ENCODE data around the gene TNNI2. TPM values are rescaled to one million over a fixed set of nuclear protein-coding genes. Genes with fewer than 3 reads are reported as not detected.

Gene TNNI2
- total and polyA plus RNA-seq, 2 donors (not counting 3 experiments of a cell fraction or from before 2014, with no cell fraction given): not detected

DNA sequence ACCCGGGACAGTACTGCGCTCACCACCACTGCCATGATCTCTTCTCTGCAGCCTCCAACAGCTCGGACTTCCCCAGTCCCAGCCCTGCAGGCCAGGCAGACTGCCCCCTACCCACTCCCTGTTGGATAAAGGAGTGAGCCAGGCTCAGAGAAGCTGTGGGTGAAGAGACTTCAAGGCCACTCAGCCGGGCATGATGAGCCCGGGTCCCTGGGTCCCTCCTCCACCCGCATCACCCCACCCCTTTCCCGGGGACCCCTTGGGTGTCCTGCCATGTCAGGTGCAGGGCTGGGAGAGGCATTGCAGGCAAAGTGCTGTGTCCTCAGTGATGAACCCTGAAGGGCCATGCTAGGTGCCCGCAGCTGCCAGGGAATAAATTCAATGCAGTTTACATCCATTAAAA is 28.6 kb downstream of the TNNI2 start:
- dilution Hi-C loops (cut with MboI; ENCODE audit: extremely low pct_ligation_motif_present, low sequenced_read_pairs): no loop called here
- no peak for TF ChIP-seq GATA2 (IDR thresholded peaks at IDR 0.05; ENCODE audit: insufficient read depth, insufficient read length, low read depth, low read length)
- no peak for TF ChIP-seq MYC (IDR thresholded peaks at IDR 0.05; ENCODE audit: low read depth, low read length)
- TF ChIP-seq EZH2 (IDR thresholded peaks at IDR 0.05; ENCODE audit: borderline replicate concordance, low read depth, low read length, severe bottlenecking): no peak
- TF ChIP-seq CTCF (IDR thresholded peaks at IDR 0.05; ENCODE audit: extremely low read depth in 1 of 2, insufficient read depth in 1 of 2, low read depth in 1 of 2, low read length in 2 of 2): no peak
- no peak for TF ChIP-seq JUN (IDR thresholded peaks at IDR 0.05; ENCODE audit: borderline replicate concordance, insufficient read depth, insufficient read length, low read depth)
- no peak for TF ChIP-seq POLR2A (IDR thresholded peaks at IDR 0.05; ENCODE audit: low read depth, low read length)
- TF ChIP-seq, protein P1, sequence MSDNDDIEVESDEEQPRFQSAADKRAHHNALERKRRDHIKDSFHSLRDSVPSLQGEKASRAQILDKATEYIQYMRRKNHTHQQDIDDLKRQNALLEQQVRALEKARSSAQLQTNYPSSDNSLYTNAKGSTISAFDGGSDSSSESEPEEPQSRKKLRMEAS (IDR thresholded peaks at IDR 0.05; ENCODE audit: insufficient read depth, insufficient read length): no peak
- no peak for TF ChIP-seq FOS (IDR thresholded peaks at IDR 0.05; ENCODE audit: borderline replicate concordance, insufficient read depth, low read length)
- no peak for TF ChIP-seq POLR2AphosphoS5 (IDR thresholded peaks at IDR 0.05; ENCODE audit: insufficient read depth, low read depth, low read length)
- H4K20me1 ChIP-seq (replicated peaks; ENCODE audit: control insufficient read depth, extremely low read depth, insufficient read depth, low read length): no peaks in the 10 kb centered on the region
- DNase-seq (ENCODE audit: low read depth, low spot score) (no peak), FAIRE-seq (no peak)
- no peaks in the 10 kb centered on the region for H3K9me1 ChIP-seq (replicated peaks; ENCODE audit: control insufficient read depth, extremely low read depth, insufficient read depth, low read length)
- H3K4me3 ChIP-seq (replicated peaks in 1 of 3; ENCODE audit: insufficient read depth in 1 of 3, low read depth in 1 of 3, low read length in 3 of 3): no peak overlapping the region
- no peaks in the 10 kb centered on the region for H3K36me3 ChIP-seq (ENCODE audit: control insufficient read depth in 2 of 2, extremely low read depth in 1 of 2, insufficient read depth in 2 of 2, low read length in 2 of 2)
- intact Hi-C loops (cut with micrococcal nuclease): no loop called here
- H2AFZ ChIP-seq (ENCODE audit: low read depth, low read length): no peak overlapping the region
- no peak overlapping the region for H3K27ac ChIP-seq (ENCODE audit: insufficient read depth, low read depth, low read length)
- no peak overlapping the region for H3K4me2 ChIP-seq (ENCODE audit: insufficient read depth, low read length)
- H3K4me1 ChIP-seq (ENCODE audit: control insufficient read depth, extremely low read depth, insufficient read depth, low read length): peaks cover 12% of the 10 kb centered on the region
- H3K27me3 ChIP-seq (ENCODE audit: control insufficient read depth in 2 of 2, insufficient read depth in 2 of 2, low read length in 2 of 2): peaks cover 0 to 3% of the 10 kb centered on the region in 2 experiments
- H3K79me2 ChIP-seq (ENCODE audit: control insufficient read depth, insufficient read depth, low read length): no peaks in the 10 kb centered on the region
- no peaks in the 10 kb centered on the region for H3K9me3 ChIP-seq (replicated peaks; ENCODE audit: control insufficient read depth, insufficient read depth, low read length)
- CTCF ChIA-PET: interaction anchor here (0.8 to 3.9 kb wide), 3 partner anchors 9 to 215 kb away, joined by 3 to 21 read pairs (median 4); no protein-coding TSS in a partner anchor
- BruUV-seq (replicated peaks): no TSS peak
- POLR2A ChIA-PET: no interaction called here
- no peak overlapping the region for H3K9ac ChIP-seq (replicated peaks; ENCODE audit: extremely low read depth, insufficient read depth, low read length)
